ENCODE data around the gene PTPN1.

PTPN1 gene

DNA sequence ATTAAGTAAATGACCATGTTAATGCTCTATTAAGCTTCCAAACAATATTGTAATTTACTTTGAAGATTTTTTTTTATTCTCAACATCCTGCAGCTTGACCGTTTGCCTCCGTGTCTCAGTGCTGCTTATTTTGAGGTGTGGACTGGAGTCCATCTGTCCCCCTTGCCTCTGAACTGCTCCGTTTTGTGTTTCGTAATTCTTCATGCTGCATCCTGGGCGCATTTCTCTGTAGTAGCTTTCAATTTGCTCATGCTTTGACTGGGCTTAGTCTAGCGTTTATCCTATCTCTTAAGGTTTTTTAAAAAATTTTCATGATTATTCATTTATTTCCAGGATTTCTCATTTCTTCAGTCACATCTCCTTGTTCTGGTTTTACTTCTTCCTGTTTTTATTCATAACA lies 37.8 kb downstream of the PTPN1 start:
- peaks cover 10% of the 10 kb centered on the region for H3K36me3 ChIP-seq
- TF ChIP-seq, protein P1, sequence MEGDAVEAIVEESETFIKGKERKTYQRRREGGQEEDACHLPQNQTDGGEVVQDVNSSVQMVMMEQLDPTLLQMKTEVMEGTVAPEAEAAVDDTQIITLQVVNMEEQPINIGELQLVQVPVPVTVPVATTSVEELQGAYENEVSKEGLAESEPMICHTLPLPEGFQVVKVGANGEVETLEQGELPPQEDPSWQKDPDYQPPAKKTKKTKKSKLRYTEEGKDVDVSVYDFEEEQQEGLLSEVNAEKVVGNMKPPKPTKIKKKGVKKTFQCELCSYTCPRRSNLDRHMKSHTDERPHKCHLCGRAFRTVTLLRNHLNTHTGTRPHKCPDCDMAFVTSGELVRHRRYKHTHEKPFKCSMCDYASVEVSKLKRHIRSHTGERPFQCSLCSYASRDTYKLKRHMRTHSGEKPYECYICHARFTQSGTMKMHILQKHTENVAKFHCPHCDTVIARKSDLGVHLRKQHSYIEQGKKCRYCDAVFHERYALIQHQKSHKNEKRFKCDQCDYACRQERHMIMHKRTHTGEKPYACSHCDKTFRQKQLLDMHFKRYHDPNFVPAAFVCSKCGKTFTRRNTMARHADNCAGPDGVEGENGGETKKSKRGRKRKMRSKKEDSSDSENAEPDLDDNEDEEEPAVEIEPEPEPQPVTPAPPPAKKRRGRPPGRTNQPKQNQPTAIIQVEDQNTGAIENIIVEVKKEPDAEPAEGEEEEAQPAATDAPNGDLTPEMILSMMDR (IDR thresholded peaks at IDR 0.05) = no peak
- no peak overlapping the region for H3K27ac ChIP-seq
- no peaks in the 10 kb centered on the region for H3K9me3 ChIP-seq
- no peaks in the 10 kb centered on the region for H3K27me3 ChIP-seq
- H3K4me1 ChIP-seq (ENCODE audit: control insufficient read depth in 1 of 2, insufficient read depth in 1 of 2, low read depth in 1 of 2, low read length in 1 of 2) = peaks cover 14 to 24% of the 10 kb centered on the region in 2 experiments
- H3K4me3 ChIP-seq (ENCODE audit: low read depth in 1 of 2, low read length in 1 of 2) = no peak overlapping the region

DNA sequence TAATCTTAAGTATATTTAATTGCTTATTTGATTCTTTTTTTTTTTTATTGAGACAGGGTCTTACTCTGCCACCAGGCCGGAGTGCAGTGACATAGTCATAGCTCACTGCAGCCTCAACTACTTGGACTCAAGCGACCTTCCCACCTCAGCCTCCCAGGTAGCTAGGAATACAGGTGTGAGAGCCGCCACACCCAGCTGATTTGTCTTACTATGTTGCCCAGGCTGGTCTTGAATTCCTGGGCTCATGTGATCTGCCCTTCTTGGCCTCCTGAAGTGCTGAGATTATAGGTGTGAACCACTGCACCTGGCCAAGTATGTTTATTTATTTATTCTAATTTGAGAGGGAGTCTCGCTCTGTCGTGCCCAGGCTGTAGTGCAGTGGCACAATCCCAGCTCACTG lies 38.2 kb downstream of the PTPN1 start:
- TF ChIP-seq, protein P1 (IDR thresholded peaks at IDR 0.05) = no peak
- no peaks in the 10 kb centered on the region for H3K27me3 ChIP-seq
- H3K27ac ChIP-seq = no peak overlapping the region
- H3K9me3 ChIP-seq = no peaks in the 10 kb centered on the region
- H3K4me1 ChIP-seq (ENCODE audit: control insufficient read depth in 1 of 2, insufficient read depth in 1 of 2, low read depth in 1 of 2, low read length in 1 of 2) = peaks cover 10 to 20% of the 10 kb centered on the region in 2 experiments
- no peak overlapping the region for H3K4me3 ChIP-seq (ENCODE audit: low read depth in 1 of 2, low read length in 1 of 2)
- peaks cover 10% of the 10 kb centered on the region for H3K36me3 ChIP-seq

DNA sequence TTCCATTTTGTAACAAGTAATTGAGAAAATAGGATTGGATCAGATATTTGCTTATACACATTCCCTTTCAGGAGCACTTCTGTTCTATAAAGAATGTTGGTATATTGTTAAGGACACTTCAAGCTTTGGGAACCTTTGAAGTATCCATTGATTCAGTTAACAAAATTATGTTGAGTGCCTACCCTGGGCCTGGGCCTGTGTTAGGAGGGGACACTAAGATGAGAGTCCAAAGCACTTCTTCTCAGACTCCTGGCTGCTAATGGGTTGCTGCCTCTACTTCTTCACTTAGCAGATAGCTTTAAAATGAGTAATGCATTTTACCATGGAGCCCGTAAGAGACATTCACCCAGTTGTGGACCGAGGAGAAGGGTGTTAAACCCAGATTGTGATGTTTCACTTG lies 40.3 kb downstream of the PTPN1 start:
- Histone ChIP-seq H3K27me3 (no peaks in the 10 kb centered on the region), H3K9me3 (no peaks in the 10 kb centered on the region), H3K36me3 (peaks cover 10% of the 10 kb centered on the region), H3K4me3 (ENCODE audit: low read depth in 1 of 2, low read length in 1 of 2) (no peak overlapping the region), H3K4me1 (ENCODE audit: control insufficient read depth in 1 of 2, insufficient read depth in 1 of 2, low read depth in 1 of 2, low read length in 1 of 2) (peaks cover 6 to 12% of the 10 kb centered on the region in 2 experiments), H3K27ac (no peak overlapping the region)
- TF ChIP-seq, protein P1 (IDR thresholded peaks at IDR 0.05) = no peak

DNA sequence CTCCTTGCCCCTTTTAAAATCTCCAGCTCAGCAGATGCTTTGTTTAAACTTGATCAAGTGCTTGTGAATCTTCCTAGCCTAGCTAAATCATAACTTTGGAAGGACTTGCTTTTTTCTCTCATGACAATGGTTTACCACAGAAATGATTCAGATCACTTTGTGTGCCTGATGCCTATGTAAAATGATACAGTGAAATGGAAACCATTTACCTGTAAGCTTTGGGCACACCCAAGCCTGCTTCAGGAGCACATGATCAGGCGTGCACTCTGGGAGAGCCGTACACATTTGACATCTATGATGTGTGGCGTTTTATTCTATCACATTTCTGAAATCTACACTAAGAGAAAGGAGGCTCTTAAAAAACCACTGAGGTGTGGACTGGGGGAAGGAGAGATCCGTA lies 41.1 kb downstream of the PTPN1 start:
- peaks cover 6 to 8% of the 10 kb centered on the region in 2 experiments for H3K4me1 ChIP-seq (ENCODE audit: control insufficient read depth in 1 of 2, insufficient read depth in 1 of 2, low read depth in 1 of 2, low read length in 1 of 2)
- H3K4me3 ChIP-seq (ENCODE audit: low read depth in 1 of 2, low read length in 1 of 2) = no peak overlapping the region
- peaks cover 10% of the 10 kb centered on the region for H3K36me3 ChIP-seq
- H3K27ac ChIP-seq = no peak overlapping the region
- no peaks in the 10 kb centered on the region for H3K9me3 ChIP-seq
- no peaks in the 10 kb centered on the region for H3K27me3 ChIP-seq
- TF ChIP-seq, protein P1 (IDR thresholded peaks at IDR 0.05) = no peak

DNA sequence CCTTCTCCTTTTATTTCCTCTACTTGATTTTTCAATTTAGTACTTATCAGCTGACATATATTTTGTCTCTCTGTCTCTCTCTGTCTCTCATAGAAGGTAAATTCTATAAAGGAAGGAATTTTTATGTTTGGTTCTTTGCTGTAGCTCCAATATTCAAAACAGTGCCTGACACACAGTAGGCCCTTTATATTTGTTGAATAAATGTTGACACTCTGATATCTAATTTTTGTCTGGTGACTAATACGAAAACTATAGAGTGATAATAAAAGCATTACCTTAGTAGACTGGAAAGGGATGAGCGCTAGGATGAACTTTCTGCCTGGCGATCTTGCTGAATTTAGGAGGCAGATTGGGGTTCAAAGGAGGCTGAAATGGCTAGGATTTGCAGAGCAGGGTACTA lies 42.8 kb downstream of the PTPN1 start:
- no peaks in the 10 kb centered on the region for H3K4me1 ChIP-seq (ENCODE audit: control insufficient read depth in 1 of 2, insufficient read depth in 1 of 2, low read depth in 1 of 2, low read length in 1 of 2)
- no peak overlapping the region for H3K27ac ChIP-seq
- no peaks in the 10 kb centered on the region for H3K9me3 ChIP-seq
- no peaks in the 10 kb centered on the region for H3K27me3 ChIP-seq
- H3K4me3 ChIP-seq (ENCODE audit: low read depth in 1 of 2, low read length in 1 of 2) = no peak overlapping the region
- H3K36me3 ChIP-seq = peaks cover 13% of the 10 kb centered on the region
- TF ChIP-seq, protein P1 (IDR thresholded peaks at IDR 0.05) = no peak

All from neutrophil (primary cell).